ENCODE measurements around the gene CALHM5. TPM values are rescaled to one million over a fixed set of nuclear protein-coding genes. Genes with fewer than 3 reads are reported as not detected.
A peak's percentile ranks its signal among the peaks of the same experiment; 100 is the strongest.

The CALHM5 gene
- total and polyA plus RNA-seq, 2 of the 4 experiments (the other 2 are of a cell fraction), result 3.3 to 10.8 TPM

DNA sequence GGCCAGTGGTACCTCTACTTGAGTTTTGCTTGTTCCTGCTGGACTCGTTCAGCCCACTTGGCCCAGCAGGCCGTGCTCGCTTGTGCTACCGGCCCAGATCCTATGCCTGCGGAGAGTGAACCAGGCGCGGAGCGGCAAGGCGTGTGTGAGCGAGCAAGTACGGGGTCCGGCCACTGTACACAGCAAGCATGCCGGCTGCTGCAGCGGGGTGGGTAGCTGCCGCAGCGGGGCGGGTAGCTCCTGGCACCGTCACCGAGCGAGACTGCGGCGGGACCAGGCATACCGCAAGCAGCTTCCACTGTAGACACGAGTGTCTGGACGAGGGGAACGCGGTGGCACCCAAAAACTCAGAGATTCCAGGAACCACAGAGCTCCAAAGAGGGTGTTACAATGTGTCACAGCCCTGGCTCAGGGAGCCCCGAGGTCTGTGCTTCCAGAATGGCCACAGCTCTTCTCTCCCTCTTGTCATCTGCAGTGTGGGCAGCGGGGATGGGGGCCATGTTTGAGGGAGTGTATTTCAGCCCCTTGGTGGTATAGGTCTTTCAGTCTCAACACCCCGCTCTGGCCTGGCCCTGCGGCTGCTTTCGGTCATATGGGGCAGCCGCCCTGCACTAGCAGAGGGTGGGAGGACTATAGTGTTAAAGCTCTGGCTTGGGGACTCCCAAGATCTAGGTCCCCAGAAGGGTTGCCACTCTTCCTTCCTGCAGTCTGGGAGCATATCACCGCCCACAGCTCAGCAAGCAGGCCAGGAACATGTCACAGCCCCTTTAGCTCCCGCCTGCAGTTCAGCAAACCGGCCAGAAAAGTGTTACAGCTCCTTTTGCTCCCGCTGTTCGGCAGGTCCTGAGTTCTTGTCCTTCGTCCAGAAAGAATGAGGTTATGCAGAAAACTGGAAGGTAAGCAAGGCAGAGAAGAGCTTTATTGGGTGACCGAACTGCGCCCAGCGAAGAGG lies 53.8 kb downstream of the CALHM5 start:
- WGBS, 2 experiments (ENCODE audit: extremely low coverage in 2 of 2, insufficient read length in 1 of 2), result 73% methylated on average over 19 of the region's 42 CpGs; no CpG with 5 or more reads in 1 of the 2 experiments
- H4K20me1 ChIP-seq (ENCODE audit: insufficient read depth, low read length), result no peaks in the 10 kb centered on the region
- peaks cover 8% of the 10 kb centered on the region for H3K4me1 ChIP-seq (ENCODE audit: control insufficient read depth, insufficient read depth, low read length)
- peak overlapping the region; percentile 90 for H2BK5ac ChIP-seq (ENCODE audit: low read depth, low read length, poor library complexity, severe bottlenecking)
- peak overlapping the region; percentile 81; the same call in 1 of the 3 replicates for H2BK15ac ChIP-seq (ENCODE audit: low read depth, low read length)
- H3K79me1 ChIP-seq (ENCODE audit: low read depth in 1 of 2, low read length in 2 of 2), result peaks cover 5 to 13% of the 10 kb centered on the region in 2 experiments
- peak overlapping the region; percentile 66 for H3K18ac ChIP-seq (ENCODE audit: low read depth, low read length)
- H4K8ac ChIP-seq (ENCODE audit: low read depth in 2 of 2, low read length in 2 of 2), result peak overlapping the region; percentile 61 to 84; a peak in 3 of 4 replicates
- H3K36me3 ChIP-seq (ENCODE audit: control insufficient read depth, insufficient read depth, low read length), result no peaks in the 10 kb centered on the region
- H3K9ac ChIP-seq (ENCODE audit: low read depth, low read length), result peak overlapping the region; percentile 55; the same call in 1 of the 2 replicates
- CTCF ChIA-PET, result interaction anchor here (0.6 to 1.5 kb wide), 2 partner anchors 296 to 335 kb away, joined by 3 to 7 read pairs; no protein-coding TSS in a partner anchor
- DNase-seq (no peak), ATAC-seq (ENCODE audit: low read depth) (no peak)
- intact Hi-C loops (cut with micrococcal nuclease), result loop anchor here (5.0 kb wide), 1 partner anchor 118 kb away; no protein-coding TSS in a partner anchor
- peak overlapping the region; percentile 88 for H4K5ac ChIP-seq (ENCODE audit: low read depth, low read length)
- dilution Hi-C loops (cut with HindIII; ENCODE audit: low sequenced_read_pairs, unreplicated experiment), result no loop called here
- H4K91ac ChIP-seq (ENCODE audit: insufficient read depth, low read depth, low read length), result peak overlapping the region; percentile 23; the same call in 1 of the 2 replicates
- no TSS peak for BruUV-seq (replicated peaks)
- peaks cover 3% of the 10 kb centered on the region; the same call in 1 of the 2 replicates for H3K9me1 ChIP-seq (ENCODE audit: insufficient read depth, low read length)
- peak overlapping the region; percentile 52 for H3K27ac ChIP-seq (ENCODE audit: insufficient read depth, low read length)
- POLR2A ChIA-PET (ENCODE audit: unreplicated experiment), result no interaction called here
- in situ Hi-C loops (cut with MboI; ENCODE audit: low sequenced_read_pairs), result loop anchor here (5.0 kb wide), 1 partner anchor 298 kb away; no protein-coding TSS in a partner anchor
- H3K23ac ChIP-seq (ENCODE audit: low read depth, low read length), result peak overlapping the region; percentile 59; the same call in 1 of the 2 replicates
- H3K56ac ChIP-seq (ENCODE audit: extremely low read depth, insufficient read depth, low read length), result no peak overlapping the region
- H2BK20ac ChIP-seq (ENCODE audit: low read depth, low read length), result peak overlapping the region; percentile 54; the same call in 1 of the 2 replicates
- peak overlapping the region; percentile 89 for H2AFZ ChIP-seq (replicated peaks; ENCODE audit: low read length, poor library complexity)
- peak overlapping the region; percentile 81 for H2BK120ac ChIP-seq (ENCODE audit: low read depth, low read length)
- peak overlapping the region; percentile 44 for H3K14ac ChIP-seq (replicated peaks; ENCODE audit: low read depth, low read length)
- peak overlapping the region; percentile 65 for H3K4ac ChIP-seq (ENCODE audit: low read depth, low read length)
- H3K4me2 ChIP-seq (ENCODE audit: low read depth, low read length), result peak overlapping the region; percentile 88
- peak overlapping the region; percentile 26; the same call in 1 of the 2 replicates for H2AK5ac ChIP-seq (ENCODE audit: low read depth, low read length)
- no peaks in the 10 kb centered on the region for H3K27me3 ChIP-seq (ENCODE audit: control insufficient read depth, insufficient read depth, low read length)
- H2AK9ac ChIP-seq (replicated peaks; ENCODE audit: low read depth, low read length, poor library complexity), result peak overlapping the region; percentile 84
- no peak overlapping the region for H3K4me3 ChIP-seq (ENCODE audit: insufficient read depth, low read depth, low read length)
- no peaks in the 10 kb centered on the region for H3K9me3 ChIP-seq (ENCODE audit: control insufficient read depth, insufficient read depth, low read length)
- TF ChIP-seq CHD1 (IDR thresholded peaks at IDR 0.05; ENCODE audit: low read depth, low read length) (no peak), BHLHE40 (IDR thresholded peaks at IDR 0.05; ENCODE audit: low read depth, low read length) (no peak), POLR2A (IDR thresholded peaks at IDR 0.05; ENCODE audit: low read depth, low read length) (no peak), MXI1 (IDR thresholded peaks at IDR 0.05; ENCODE audit: borderline replicate concordance, low read depth, low read length) (no peak), RCOR1 (IDR thresholded peaks at IDR 0.05; ENCODE audit: insufficient replicate concordance, low read length) (no peak), SMC3 (IDR thresholded peaks at IDR 0.05; ENCODE audit: low read depth, low read length) (no peak), RFX5 (IDR thresholded peaks at IDR 0.05; ENCODE audit: low read depth, low read length) (no peak), FOS (IDR thresholded peaks at IDR 0.05; ENCODE audit: low read depth, low read length) (no peak), MAFK (IDR thresholded peaks at IDR 0.05; ENCODE audit: low read depth, low read length) (no peak), RAD21 (IDR thresholded peaks at IDR 0.05; ENCODE audit: low read length) (no peak)
- TF ChIP-seq, protein P1, sequence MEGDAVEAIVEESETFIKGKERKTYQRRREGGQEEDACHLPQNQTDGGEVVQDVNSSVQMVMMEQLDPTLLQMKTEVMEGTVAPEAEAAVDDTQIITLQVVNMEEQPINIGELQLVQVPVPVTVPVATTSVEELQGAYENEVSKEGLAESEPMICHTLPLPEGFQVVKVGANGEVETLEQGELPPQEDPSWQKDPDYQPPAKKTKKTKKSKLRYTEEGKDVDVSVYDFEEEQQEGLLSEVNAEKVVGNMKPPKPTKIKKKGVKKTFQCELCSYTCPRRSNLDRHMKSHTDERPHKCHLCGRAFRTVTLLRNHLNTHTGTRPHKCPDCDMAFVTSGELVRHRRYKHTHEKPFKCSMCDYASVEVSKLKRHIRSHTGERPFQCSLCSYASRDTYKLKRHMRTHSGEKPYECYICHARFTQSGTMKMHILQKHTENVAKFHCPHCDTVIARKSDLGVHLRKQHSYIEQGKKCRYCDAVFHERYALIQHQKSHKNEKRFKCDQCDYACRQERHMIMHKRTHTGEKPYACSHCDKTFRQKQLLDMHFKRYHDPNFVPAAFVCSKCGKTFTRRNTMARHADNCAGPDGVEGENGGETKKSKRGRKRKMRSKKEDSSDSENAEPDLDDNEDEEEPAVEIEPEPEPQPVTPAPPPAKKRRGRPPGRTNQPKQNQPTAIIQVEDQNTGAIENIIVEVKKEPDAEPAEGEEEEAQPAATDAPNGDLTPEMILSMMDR (conservative IDR thresholded peaks at IDR 0.05; ENCODE audit: low read depth, low read length), result no peak
- TF ChIP-seq, protein P2, sequence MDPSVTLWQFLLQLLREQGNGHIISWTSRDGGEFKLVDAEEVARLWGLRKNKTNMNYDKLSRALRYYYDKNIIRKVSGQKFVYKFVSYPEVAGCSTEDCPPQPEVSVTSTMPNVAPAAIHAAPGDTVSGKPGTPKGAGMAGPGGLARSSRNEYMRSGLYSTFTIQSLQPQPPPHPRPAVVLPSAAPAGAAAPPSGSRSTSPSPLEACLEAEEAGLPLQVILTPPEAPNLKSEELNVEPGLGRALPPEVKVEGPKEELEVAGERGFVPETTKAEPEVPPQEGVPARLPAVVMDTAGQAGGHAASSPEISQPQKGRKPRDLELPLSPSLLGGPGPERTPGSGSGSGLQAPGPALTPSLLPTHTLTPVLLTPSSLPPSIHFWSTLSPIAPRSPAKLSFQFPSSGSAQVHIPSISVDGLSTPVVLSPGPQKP (IDR thresholded peaks at IDR 0.05; ENCODE audit: borderline replicate concordance, low read depth, low read length), result no peak
- TF ChIP-seq, protein P3, sequence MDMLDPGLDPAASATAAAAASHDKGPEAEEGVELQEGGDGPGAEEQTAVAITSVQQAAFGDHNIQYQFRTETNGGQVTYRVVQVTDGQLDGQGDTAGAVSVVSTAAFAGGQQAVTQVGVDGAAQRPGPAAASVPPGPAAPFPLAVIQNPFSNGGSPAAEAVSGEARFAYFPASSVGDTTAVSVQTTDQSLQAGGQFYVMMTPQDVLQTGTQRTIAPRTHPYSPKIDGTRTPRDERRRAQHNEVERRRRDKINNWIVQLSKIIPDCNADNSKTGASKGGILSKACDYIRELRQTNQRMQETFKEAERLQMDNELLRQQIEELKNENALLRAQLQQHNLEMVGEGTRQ (IDR thresholded peaks at IDR 0.05; ENCODE audit: low read depth, low read length), result no peak
